GDM1 (cell line): ENCODE data around the gene NAP1L4.

Experiments
- DNase-seq: peaks from one replicate; lab custom pipeline; 2025; lab: John Stamatoyannopoulos, UW

NAP1L4 gene

DNA sequence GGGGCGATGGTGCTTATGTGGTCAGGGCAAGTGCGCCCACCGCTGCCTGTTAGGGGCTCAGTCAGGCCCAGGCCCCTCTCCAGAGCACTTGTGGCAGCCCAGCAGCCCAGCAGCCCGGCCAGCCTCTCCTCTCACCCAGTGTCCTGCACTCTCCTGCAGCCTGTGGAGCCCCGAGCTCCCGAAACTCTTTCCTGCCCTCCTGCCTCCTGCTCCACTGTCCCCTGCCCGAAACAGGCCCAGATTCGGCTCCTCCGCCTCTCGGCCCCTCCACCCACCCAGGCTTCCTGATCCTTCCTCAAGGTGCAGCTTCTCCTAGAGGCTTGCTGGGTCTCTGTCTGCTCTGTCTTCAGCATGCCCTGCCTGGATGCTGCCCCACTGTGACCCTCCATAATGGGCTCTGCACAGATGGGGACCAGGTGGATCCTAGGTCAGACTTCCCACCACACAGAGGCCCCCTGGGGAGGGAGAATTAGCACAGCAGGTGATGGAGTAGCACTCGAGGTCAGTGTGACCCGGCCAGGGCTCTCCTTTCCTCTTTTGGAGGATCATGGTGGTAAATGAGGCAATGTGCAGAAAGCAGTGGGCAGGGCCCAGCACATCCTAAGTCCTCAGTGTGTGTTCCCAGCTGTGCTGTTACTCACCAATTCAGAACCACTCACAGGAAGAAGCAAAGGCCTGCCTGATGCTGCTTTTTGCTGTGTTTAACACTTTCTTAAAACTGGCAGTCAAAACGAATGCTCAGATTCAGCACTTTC lies 18.6 kb upstream of the NAP1L4 start:
- no peak for DNase-seq

DNA sequence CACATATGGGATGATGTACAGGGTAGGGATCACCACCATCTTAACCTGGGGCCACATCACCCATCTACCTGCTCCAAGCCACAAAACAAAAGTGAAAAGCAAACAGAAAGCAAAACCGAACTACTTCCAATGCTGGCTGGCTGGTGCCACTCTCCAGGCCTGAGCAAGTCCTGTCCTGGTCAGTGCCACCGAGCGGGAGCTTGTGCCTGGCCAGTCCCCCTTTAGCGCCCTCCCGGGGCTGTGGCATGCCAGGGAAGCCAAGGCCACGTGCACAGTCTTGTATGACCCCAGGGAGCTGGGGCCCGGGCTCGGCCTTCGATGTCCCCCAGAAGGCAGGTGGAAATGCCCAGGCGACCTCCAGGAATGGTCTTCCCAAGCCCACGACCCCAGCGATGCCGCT lies 17.9 kb upstream of the NAP1L4 start:
- DNase-seq: no peak

DNA sequence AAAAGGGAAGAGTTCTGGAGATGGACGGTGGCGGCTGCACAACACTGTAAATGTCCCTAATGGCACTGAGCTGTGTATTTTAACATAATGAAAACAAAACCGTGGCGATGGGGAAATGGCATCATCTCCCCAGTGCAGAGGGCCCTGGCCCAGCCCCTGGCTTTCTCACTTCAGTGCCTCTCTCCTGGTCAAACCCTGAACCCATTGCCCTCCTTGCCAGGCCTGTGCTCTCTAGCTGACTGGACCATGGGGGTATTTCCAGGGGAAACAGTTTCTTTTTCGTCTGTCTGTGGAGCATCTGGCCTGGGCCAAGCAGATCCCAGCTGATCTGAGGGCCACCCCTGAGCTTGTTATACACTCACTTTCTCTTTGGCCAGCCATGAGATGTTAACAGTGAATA lies 17.4 kb upstream of the NAP1L4 start:
- DNase-seq: no peak

DNA sequence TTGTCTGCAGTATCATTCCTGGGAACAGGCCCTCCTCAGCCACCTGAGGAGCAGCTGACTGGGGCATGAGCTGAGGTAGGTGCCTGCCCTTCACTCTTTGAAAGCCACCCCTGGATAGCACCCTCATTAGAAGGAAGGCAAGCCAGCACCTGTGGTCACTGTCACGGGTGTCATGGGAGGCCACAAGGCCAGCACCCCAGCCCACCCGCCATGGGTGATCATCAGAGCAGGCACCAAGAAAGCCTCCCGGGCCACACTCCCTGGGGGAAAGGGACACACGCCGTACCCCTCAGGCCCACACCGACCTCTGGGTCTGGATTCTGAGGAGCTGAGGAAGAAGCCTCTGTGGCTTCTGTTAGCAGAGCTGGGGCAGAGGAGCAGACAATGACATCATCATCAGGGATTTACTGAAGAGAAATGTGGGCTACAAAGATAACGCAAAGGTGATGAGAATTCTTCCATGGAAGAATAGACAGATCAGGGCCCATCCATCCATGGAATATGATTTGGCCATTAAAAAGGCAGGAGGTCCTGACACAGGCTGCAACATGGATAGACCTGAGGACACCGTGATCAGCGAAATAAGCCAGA lies 16.7 kb upstream of the NAP1L4 start:
- no peak for DNase-seq

DNA sequence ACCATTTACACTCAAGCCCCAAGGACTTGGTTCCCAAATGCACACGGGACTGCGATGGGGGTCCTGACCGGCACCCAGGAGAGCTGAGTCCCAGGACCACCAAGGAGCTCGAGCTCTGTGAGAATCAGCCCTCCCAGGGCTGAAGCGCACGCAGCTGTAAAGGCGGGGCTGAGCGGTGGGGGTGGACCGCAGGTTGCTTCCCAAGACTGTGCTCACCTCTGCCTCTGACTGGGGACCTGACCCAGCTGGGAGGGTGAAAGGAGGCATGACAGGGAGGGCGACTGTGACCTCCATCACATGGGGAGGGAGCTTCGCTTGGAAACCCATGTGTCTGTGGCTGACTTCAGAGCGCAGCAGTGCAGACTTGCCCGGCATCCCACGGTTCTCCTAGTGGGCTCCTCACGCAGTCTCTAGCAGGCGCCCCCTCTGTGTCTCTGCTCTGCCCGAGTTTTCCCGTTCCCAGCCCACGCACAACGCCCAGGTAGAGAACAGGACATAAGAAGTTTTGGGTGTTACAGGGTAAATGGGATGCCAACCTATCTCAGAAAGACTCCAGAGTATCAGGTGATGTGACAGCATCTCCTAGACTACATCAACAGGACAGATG lies 15.4 kb upstream of the NAP1L4 start:
- DNase-seq: no peak

DNA sequence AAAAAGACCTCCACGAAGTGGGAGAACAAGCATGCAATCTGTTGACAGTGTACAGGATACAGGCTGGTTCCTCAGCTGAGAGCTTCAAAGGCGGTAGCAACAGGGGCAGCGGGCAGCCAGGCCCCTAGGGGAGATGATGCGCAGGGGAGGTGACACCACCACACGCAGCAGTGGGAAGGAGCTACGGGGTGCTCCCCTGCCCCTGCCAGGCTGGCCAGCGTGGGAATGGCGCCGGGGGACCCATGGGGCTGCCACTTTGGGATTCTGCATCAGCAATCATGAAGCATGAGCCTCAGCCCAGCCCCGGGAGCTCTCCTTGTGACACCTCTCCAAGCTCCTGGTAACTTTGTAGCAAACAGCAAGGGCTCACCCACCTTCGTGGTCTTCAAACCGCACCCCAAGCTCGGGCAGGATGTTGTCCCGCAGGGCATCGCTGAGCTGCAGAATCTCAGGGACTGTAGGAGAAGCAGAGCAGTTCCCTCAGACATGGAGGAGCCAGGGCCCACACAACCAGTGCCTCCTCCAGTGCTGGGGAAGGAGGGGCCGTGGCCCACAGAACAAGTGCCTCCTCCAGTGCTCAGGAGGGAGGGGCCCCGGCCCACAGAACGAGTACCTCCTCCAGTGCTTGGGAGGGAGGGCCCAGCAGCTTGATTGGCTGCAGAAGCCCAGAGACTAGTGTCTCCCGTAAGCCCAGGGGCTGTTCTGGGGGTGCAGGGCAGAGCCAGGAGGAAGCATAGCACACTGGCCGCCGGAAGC lies 14.6 kb upstream of the NAP1L4 start:
- no peak for DNase-seq

DNA sequence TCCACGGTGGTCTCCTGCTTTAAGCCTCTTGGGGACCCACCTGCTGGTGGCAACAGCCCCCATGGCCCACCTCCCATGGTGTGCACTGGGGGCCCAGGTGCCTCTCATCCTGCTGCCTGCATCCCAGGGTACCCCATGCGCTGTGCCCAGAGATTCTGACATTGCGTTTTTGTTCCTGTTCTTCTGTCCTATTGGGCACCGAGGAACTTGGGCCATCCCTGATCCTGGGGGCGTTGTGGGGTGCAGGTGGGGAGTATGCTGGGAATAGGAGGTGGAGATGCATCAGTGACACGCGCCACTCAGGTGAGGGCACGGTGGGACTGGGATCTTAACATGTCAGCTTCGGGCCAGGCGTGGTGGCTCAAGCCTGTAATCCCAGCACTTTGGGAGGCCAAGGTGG lies 12.4 kb upstream of the NAP1L4 start:
- DNase-seq: no peak

DNA sequence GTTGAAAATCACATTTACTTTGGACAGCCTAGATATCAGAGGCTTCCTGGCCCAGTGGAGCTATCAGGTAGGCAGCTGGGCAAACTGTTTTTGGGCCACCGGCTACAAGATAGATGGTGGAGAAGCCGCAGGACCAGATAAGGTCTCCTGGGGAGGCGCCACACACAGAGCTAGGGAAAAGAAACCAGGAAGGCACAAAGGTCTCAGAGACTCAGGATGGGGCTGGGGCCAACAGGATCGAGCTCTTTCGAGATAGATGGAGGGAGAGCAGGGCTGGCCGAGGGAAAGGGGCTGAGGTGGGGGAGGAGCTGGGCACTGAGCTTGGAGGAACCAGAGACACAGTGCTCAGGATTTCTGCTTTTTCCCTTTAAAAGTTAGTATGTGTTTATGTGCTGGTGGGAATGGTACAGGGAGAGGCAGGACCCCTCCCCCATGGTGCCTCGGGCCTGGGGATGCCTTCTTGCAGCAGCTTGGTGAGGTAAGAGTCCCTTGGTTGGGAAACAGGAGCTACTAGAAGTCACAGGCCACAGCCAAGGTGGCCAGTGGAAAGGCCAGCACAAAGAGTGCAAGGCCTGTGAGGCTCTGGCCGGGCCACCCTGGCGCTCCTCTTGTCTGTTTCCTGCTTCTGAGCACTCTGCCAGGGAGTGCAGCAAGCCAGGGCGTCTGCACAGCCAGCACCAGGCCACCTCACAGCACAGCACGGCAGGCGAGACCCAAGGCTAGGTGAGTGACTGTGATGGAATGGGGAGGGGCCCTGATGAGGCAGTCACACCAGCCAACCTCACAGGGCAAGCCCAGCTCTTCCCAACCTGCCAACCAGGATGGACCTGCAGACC lies 11.5 kb upstream of the NAP1L4 start:
- DNase-seq: no peak

DNA sequence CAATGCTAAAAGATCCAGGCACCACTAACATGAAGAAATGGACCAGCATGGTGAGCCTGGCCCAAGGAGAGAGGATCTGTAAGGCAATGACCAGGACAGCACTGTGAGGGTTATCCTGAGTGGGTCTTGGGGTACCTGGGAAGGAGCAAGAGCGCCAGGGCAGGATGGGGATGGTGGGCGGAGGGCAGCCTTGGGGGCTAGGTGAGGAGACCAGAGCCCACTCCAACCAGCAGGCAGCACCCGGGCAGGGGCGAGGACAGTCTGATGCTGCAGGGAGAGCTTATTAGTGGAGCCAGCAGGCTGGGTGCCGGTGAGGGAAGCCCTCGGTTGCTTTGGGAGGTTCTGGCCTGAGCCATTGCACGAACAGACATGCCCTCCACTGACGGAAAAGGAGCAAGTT lies 10.7 kb upstream of the NAP1L4 start:
- no peak for DNase-seq

DNA sequence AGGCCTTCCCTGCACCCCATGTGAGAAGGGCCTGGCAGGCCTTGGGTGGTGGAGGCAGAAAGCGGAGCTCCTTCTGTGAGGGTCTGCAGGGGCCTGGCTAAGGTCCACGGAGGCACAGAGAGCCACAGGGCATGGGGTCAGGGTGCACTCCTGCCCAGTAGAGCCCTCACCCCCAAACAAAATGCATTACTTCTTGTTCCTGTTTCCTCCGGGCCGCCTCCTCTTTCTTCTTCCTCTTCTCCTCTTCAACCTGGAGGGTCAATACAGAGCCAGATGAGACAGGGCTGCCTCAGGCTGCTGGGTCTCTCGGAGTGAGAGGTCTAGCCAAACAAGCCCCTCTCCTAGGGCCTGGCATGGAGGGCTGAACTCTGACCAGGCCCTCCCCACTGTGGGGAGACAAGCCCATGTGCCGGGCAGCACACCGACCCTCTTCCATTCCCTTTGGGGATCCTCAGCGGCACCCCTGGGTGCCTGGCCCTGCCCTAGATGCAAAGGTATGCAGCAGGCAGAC lies 10.3 kb upstream of the NAP1L4 start:
- no peak for DNase-seq

DNA sequence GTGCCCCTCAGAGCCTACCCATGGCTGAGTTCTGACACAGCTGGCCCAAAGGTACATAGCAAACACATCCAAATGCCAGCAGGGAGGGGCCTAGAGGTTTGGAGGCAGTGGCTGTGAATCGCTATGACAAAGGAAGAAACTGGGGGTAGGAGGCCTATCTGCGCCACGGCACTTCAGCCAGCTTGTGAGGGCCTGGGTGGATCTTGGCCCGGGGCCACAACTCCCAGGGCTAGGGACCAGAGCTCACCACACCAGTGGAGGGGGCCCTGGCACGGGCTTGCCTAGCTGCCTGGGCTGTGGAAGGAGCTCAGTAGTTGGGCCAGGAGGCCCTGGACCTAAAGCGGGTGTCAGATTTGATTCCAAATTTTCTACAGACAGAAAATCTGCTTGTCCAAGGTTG lies 9.4 kb upstream of the NAP1L4 start:
- no peak for DNase-seq

DNA sequence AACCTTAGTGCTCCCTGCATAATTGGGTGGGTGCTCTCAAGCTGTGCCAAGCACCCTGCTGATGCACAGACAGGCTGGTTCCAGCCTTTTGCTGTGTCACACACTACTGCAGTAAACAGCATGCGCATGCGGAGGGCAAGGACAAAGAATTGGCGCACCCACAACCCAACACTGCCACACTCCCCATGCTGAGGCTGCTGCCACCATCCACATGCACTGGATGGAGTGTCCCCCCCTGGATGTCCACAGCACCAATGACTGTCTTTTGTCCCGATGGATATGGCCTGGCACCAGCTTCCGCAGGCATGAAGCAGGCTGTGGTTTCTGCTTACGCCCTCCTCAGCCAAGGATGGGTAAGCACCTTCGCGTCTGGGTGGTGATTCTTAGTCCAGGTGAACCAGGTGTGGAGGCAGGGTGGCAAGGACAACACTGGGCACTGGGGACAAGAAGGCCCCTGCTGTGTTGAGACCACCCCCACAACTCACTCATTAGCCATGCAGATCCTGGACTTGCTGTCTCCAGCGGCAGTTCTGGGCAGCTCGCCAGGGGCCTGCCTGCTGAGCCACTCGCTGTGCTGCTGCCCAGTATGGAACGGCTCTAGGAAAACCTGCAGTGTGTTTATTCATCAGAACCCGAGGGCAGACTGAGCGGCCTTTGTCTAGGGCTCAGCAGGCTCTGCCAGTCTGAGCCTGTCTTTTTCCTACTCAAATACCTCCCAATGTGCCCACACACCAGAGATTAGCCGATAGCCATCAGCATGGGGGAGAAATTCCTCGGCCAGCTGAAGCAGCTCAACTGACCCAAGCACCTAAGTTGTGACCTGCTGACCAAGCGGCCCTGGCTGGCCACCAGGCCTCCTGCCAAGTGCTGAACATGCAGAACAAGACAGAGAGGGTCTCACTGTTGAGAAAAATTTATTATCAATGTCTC lies 8.2 kb upstream of the NAP1L4 start:
- DNase-seq: no peak

DNA sequence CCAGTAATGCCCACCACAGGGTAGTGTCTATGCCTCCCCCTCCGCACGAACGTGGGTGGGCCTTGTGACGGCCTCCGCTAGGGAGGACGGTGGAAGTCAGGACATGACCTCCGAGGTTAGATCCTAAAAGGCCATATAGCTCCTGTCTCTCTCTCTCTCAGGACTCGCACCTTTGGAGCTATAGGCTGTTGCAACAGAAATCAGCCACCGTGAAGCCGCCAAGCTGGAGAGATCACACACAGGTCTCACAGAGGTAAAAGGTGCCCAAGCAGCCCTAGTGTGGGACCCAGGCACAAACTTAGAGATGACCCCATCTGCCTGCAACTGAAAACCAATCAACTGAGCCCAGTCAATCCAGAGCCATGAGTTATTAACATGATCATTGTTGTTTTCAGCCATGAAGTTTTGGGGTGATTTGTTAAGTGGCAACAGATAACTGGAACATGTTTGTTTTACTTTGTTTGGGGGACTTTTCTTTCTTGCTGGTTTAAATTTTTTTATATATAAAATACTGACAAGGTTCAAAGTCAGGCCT lies 7.4 kb upstream of the NAP1L4 start:
- no peak for DNase-seq

DNA sequence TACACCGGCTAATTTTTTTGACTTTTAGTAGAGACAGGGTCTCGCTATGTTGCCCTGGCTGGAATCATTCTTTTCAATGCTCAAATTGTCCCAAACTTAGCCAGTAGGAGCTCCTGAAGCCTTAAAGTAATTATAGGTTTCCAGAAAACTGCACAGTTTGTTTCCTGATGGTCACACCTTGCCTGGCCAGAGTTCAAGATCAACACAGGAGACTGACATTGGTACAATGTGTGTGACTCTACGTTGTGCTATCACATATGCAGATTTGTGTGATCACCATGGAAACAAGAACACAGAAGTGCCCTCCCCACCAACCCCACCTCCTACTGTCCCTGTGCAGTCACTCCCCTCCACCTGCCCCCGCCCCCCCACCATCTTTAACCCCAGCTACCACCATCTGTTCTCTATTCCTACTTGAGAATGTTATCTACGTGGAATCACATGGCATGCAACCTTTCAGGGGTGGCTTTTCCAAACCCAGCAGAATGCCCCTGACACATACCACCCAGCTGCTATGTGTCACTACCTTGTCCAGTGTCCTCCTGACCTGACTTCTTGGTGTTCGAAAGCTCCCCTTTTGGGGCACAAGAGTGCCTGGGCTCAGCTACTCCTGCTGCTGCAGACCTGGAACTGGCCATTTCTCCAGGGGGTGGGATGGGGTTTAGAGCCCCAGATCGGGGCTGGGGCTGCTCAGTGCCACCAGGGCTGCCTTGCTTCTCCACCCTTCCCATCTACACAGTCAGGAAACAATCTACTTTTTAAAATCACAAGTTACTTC lies 6.1 kb upstream of the NAP1L4 start:
- no peak for DNase-seq

DNA sequence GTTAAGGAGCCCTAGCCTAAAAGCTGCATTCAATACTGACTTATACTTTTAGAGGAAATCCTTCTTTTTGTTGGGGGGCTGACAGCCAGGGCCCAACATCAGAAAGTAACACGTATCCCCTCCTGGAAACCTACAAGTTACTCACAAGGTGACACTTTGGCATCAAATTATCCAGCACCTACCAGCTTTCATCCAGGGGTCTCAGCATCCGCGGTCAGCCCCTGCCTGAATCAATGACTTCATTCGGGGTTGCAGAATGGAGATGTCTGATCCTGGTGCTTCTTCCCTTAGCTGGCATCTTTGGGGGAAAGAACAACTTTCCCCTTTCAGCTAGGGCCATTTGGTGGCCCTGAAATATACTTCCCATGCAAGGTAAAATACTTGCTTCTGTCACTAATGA lies 5.3 kb upstream of the NAP1L4 start:
- no peak for DNase-seq

DNA sequence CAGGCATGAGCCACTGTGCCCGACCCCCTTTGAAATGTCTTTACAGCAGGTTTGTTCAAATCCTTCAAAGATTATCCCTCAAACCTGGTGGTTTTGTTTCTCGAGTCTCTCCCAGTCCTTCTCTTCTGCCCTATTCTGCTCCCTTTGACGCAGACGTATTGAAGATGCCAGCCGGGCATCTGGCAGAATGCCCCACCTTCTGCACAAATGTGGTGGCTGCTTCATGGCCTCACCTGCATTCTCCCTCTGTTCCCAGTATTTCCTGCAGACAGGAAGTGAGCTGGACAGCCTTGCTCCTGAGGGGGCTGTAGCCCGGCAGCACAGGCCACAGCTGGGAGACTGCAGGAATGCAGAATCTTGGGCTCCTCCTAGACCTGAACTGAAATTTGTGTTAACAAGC lies 4.8 kb upstream of the NAP1L4 start:
- no peak for DNase-seq

DNA sequence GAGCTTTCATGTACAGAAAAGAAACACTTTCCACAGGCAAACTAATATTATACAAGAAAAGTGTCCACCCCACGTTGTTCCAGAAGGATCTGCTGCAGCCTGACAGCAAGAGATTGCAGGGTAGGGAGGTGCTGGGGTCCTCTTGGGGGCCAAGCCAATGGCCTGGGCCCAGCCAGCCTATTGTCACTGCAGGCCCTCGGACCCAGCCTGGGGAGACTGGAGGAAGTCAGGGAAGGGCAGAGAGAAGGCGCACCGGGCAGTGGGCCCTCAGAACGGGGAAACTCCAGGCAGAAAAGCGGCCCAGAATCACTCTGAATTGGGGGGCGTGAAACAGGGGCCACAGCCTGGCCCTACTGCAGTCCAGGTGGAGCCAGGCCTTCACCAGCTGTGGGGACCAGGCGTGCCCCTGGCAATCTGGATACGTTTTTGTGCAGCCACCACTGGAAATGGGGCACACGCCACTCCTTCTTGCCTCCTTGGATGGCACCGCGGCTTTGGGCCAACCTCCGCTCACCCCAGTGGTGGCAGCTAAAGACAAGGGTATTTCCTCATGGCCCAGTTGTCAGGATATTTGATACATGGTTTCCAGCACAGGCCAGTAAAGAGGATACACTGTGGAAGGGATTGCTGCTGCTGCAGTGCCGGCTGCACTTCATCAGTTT lies 3.9 kb upstream of the NAP1L4 start:
- no peak for DNase-seq

DNA sequence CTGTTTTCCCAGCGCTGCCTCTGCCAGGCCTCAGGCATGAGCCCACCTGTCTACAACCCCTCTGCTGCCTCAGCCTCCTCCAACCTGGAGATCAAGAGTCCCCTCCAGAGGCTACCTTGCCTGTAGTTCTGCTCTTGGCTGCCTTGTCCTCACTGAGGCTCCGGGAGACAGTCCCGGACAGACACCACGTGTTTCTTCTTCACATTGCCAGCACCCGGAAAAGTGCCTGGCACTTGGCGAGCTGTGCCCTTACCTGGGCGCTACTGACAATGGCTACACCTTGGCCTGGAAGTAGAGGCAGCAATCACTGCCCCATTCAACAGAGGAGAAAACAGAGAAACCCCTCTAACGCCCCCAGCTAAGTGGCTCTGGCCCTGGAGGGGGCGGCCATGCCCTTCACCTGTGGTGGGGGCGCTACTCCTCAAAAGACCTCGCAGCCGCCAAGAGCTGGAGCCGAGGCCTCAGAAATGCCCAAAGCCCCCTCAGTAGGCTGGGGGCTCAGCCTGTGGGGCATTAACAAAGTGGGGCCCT lies 3.0 kb upstream of the NAP1L4 start:
- no peak for DNase-seq

DNA sequence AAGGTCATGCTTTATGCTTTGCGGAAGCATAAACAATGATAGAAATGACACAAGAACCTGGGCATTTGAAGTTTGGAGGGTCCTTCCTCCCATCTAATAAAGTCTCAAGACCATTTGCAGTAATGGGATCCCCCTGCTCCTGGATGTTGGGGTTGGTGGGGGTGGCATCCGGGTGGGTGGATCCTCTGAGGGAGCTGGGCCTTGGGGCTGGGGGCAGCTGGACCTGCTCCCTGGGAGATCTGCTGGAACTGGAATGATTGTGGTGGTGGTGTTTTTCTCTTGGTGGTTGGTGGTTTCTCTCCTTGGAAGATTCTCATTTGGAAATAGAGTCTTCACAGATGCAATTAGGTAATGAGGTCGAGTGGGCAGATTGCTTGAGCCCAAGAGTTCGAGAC lies 2.2 kb upstream of the NAP1L4 start:
- no peak for DNase-seq
